Thymus (tissue), 2 donors: Measurements from ENCODE around the gene SYNPO. TPM values are rescaled to one million over a fixed set of nuclear protein-coding genes. Genes with fewer than 3 reads are reported as not detected.

Experiments
- polyA plus RNA-seq: library from polyadenylated mRNA; stranded (reverse); fragments of 200-250 nt; gene quantifications from one replicate; pipeline ENCODE4 v1.2.3, GENCODE V29; 2013
- total RNA-seq: library from RNA; stranded (reverse); fragments of 120-200 nt; gene quantifications from one replicate; pipeline ENCODE4 v1.2.4, GENCODE V29; 2013
- donor health status: healthy.

Gene SYNPO
- total and polyA plus RNA-seq, 2 donors, result 1.5 to 10.0 TPM

Other genes starting within 250 kb of the SYNPO start
- gene CD74, start 227.8 kb upstream of the SYNPO start, total RNA-seq, result 1,741 TPM
- 2,730 TPM for gene CD74, start 227.8 kb upstream of the SYNPO start, polyA plus RNA-seq
- gene RPS14, start 190.9 kb upstream of the SYNPO start, total RNA-seq, result 3,141 TPM
- gene RPS14, start 190.9 kb upstream of the SYNPO start, polyA plus RNA-seq, result 4,031 TPM
- gene NDST1, start 132.5 kb upstream of the SYNPO start, total RNA-seq, result 2.8 TPM
- 6.4 TPM for gene NDST1, start 132.5 kb upstream of the SYNPO start, polyA plus RNA-seq
- gene MYOZ3, start 20.6 kb downstream of the SYNPO start, total RNA-seq, result 0.47 TPM
- 0.25 TPM for gene MYOZ3, start 20.6 kb downstream of the SYNPO start, polyA plus RNA-seq
- gene RBM22, start 60.4 kb downstream of the SYNPO start, total RNA-seq, result 38.4 TPM
- gene RBM22, start 60.4 kb downstream of the SYNPO start, polyA plus RNA-seq, result 76.7 TPM
- 18.0 TPM for gene DCTN4, start 118.4 kb downstream of the SYNPO start, total RNA-seq
- gene DCTN4, start 118.4 kb downstream of the SYNPO start, polyA plus RNA-seq, result 30.5 TPM
- gene SMIM3, start 138.1 kb downstream of the SYNPO start, total RNA-seq, result 7.8 TPM
- 30.1 TPM for gene SMIM3, start 138.1 kb downstream of the SYNPO start, polyA plus RNA-seq
- 0.28 TPM for gene IRGM, start 205.9 kb downstream of the SYNPO start, total RNA-seq
- gene IRGM, start 205.9 kb downstream of the SYNPO start, polyA plus RNA-seq, result 1.6 TPM